ENCODE data around the gene MSRB2.
A peak's percentile ranks its signal among the peaks of the same experiment; 100 is the strongest.

The MSRB2 gene

DNA sequence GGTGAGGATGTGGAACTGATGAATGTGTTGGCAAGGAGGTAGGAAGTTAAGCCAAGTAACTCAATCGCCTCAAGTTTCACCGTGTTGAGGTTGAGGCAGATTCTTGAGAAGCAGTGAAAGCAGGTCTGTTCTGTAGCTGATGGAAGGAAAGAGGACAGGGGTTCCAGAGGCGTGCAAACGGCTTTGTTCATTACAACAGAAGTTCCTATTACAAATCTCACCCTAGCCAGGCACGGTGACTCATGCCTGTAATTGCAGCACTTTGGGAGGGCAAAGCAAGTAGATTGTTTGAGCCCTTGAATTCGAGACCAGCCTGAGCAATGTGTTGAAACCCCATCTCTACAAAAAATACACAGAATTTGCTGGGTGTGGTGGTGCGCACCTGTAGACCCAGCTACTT, 59.8 kb downstream of the MSRB2 start:
- FAIRE-seq, result no peak
- TF ChIP-seq POLR2A (IDR thresholded peaks at IDR 0.05; ENCODE audit: low read depth, low read length), result no peak
- DNase-seq (ENCODE audit: insufficient read length, low spot score), result no peak

DNA sequence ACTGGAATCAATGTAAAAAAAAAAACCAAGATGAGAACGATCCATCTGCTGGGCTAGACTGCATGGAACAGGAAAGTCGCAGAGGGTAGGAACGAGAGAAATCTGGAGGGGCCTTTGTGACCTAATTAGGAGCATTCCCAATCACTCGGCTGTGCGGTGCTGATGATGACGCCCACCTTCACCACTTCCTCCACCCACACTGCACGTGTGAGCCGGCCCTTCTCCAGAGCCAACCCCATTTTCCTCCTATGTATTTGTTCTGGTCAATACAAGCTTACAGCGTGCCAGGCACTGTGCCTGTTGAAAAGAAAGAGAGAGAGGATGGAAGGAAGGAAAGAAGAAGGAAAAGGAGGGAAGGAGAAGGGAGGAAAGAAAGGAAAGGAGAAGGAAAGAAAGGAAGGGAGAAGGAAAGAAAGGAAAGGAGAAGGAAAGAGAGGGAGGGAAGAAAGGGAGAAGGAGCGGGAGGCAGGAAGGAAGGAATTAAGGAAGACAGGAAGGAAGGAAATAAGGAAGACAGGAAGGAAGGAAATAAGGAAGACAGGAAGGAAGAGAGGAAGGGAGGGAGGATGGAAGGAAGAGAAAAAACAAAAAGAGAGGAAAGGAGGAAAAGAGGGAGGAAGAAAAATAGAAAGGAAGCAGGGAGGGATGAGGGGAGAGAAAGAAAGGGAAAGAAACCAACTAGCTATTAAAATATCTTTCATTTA, 61.2 kb downstream of the MSRB2 start:
- no peak for FAIRE-seq
- no peak for DNase-seq (ENCODE audit: insufficient read length, low spot score)
- TF ChIP-seq POLR2A (IDR thresholded peaks at IDR 0.05; ENCODE audit: low read depth, low read length), result no peak

GRCh38 chr10:23157239-23157681, 61.9 kb downstream of the MSRB2 start:
- FAIRE-seq (no peak), DNase-seq (ENCODE audit: insufficient read length, low spot score) (no peak)
- no peak for TF ChIP-seq POLR2A (IDR thresholded peaks at IDR 0.05; ENCODE audit: low read depth, low read length)

GRCh38 chr10:23157691-23158369, 62.5 kb downstream of the MSRB2 start:
- FAIRE-seq (no peak), DNase-seq (ENCODE audit: insufficient read length, low spot score) (peak; percentile 26)
- TF ChIP-seq POLR2A (IDR thresholded peaks at IDR 0.05; ENCODE audit: low read depth, low read length), result no peak

DNA sequence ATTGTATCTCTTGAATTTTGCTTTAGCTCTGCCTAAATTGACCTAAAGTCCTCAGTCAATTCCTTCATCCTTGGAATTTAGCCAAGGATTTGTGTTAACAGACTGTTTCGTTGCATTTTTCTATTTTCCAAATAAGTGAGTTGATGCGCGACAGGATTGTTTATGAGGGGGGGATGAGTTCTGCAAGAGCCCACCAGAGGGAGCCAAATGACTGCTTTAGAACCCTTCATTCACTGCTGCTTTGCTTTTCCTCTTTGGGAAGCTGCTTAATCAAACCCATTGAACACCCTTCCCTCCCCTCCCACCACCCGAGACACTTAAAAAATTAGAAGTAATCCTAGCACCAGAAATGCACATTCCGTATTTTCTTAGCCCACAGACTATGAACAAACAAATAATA, 63.0 kb downstream of the MSRB2 start:
- no peak for TF ChIP-seq POLR2A (IDR thresholded peaks at IDR 0.05; ENCODE audit: low read depth, low read length)
- FAIRE-seq, result no peak
- peak; percentile 43 for DNase-seq (ENCODE audit: insufficient read length, low spot score)

GRCh38 chr10:23171232-23171876, 76.0 kb downstream of the MSRB2 start:
- FAIRE-seq (no peak), DNase-seq (ENCODE audit: insufficient read length, low spot score) (no peak)
- no peak for TF ChIP-seq POLR2A (IDR thresholded peaks at IDR 0.05; ENCODE audit: low read depth, low read length)

Data from H54 (cell line).